Measurements from ENCODE around the gene NOS1.
A peak's percentile ranks its signal among the peaks of the same experiment; 100 is the strongest.

DNA sequence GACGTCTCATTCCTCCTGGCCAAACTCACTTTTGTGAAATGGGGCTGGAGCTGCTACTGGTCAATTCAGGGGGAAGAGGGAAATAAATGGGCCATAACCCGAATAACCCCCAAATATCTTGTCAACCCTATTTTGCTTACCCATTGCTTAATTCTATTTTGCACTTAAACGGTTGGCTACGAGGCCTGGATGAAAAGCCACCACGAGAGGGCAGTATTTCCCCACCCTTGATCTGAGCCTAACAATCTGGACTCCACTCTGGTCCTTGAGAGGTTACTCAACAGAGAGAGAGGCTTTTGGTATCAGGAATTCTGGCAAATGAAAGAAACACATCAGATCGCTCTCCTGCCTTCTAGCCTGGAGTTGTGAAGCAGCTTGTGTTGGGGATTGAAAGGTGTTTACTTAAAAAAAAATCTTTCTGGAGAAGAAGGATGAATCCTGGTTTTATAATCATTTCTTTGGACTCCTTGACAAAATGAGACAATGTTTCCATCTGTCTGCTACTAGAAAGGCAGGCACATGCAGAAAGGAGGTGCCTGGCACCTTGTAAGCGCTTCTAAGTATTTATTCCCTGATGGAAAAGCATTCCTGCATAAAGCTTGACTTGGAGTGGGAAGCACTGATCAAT is 148.7 kb downstream of the NOS1 start:
- TF ChIP-seq, protein P1, sequence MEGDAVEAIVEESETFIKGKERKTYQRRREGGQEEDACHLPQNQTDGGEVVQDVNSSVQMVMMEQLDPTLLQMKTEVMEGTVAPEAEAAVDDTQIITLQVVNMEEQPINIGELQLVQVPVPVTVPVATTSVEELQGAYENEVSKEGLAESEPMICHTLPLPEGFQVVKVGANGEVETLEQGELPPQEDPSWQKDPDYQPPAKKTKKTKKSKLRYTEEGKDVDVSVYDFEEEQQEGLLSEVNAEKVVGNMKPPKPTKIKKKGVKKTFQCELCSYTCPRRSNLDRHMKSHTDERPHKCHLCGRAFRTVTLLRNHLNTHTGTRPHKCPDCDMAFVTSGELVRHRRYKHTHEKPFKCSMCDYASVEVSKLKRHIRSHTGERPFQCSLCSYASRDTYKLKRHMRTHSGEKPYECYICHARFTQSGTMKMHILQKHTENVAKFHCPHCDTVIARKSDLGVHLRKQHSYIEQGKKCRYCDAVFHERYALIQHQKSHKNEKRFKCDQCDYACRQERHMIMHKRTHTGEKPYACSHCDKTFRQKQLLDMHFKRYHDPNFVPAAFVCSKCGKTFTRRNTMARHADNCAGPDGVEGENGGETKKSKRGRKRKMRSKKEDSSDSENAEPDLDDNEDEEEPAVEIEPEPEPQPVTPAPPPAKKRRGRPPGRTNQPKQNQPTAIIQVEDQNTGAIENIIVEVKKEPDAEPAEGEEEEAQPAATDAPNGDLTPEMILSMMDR (conservative IDR thresholded peaks at IDR 0.05; ENCODE audit: low read depth, low read length) = peak; percentile 90
- no peak for TF ChIP-seq EZH2 (IDR thresholded peaks at IDR 0.05; ENCODE audit: borderline replicate concordance, low read depth, low read length, poor library complexity, severe bottlenecking)

All from A673 (cell line).